BJ (cell line): Measurements from ENCODE around the gene MRPS26. TPM values are rescaled to one million over a fixed set of nuclear protein-coding genes. Genes with fewer than 3 reads are reported as not detected.

Experiments
- CTCF ChIA-PET: fragments of 350-600 bp; formaldehyde crosslinking; extraction: SDS; loops from one replicate; lab custom pipeline; 2021; ENCODE audit warnings: antibody characterized with exemption, inconsistent platforms; lab: Yijun Ruan, JAX
- POLR2A ChIA-PET: fragments of 300-600 bp; sonication (Branson Sonifier 250); formaldehyde crosslinking; extraction: SDS; loops from one replicate; lab custom pipeline; 2021; ENCODE audit warnings: antibody characterized with exemption; lab: Charles Lee
- DNase-seq: peaks from one replicate; pipeline ENCODE4 v3.0.0-alpha.2; 2011; ENCODE audit warnings: low read depth
- H3K27me3 ChIP-seq: 2 replicates; pipeline ENCODE4 v1.6.0; 2011; ENCODE audit warnings: low read length; ENCODE audit not compliant: control insufficient read depth, insufficient read depth
- H3K36me3 ChIP-seq: 2 replicates; pipeline ENCODE4 v1.5.1; 2011; ENCODE audit warnings: low read length; ENCODE audit not compliant: control insufficient read depth, insufficient read depth
- H3K4me3 ChIP-seq: 2 replicates; pipeline ENCODE4 v1.5.1; 2011; ENCODE audit warnings: low read depth, mild to moderate bottlenecking, control low read depth, low read length
- polyA plus RNA-seq: library from polyadenylated mRNA; depleted of rRNA; stranded (reverse); fragments of >200 nt; gene quantifications from 2 replicates; pipeline ENCODE4 v1.2.3, GENCODE V29; 2011
- TF ChIP-seq, protein P1 (sequence below): IDR thresholded peaks from 2 replicates; pipeline ENCODE4 v1.5.1; 2011; ENCODE audit warnings: low read depth, mild to moderate bottlenecking, control low read depth, inconsistent platforms, low read length, moderate library complexity; ENCODE audit not compliant: insufficient read depth

MRPS26 gene
- polyA plus RNA-seq, 1 experiment, result 37.2 TPM

- ChIA-PET CTCF (interaction anchor here (1.2 kb wide), 1 partner anchor 14 kb away, joined by 3 read pairs; no protein-coding TSS in a partner anchor), POLR2A (no interaction called here)
- Histone ChIP-seq H3K4me3 (no peak overlapping the region), H3K36me3 (no peaks in the 10 kb centered on the region), H3K27me3 (peaks cover 29% of the 10 kb centered on the region)
- DNase-seq, result no peak
- TF ChIP-seq, protein P1, sequence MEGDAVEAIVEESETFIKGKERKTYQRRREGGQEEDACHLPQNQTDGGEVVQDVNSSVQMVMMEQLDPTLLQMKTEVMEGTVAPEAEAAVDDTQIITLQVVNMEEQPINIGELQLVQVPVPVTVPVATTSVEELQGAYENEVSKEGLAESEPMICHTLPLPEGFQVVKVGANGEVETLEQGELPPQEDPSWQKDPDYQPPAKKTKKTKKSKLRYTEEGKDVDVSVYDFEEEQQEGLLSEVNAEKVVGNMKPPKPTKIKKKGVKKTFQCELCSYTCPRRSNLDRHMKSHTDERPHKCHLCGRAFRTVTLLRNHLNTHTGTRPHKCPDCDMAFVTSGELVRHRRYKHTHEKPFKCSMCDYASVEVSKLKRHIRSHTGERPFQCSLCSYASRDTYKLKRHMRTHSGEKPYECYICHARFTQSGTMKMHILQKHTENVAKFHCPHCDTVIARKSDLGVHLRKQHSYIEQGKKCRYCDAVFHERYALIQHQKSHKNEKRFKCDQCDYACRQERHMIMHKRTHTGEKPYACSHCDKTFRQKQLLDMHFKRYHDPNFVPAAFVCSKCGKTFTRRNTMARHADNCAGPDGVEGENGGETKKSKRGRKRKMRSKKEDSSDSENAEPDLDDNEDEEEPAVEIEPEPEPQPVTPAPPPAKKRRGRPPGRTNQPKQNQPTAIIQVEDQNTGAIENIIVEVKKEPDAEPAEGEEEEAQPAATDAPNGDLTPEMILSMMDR, result no peak
Observed at GRCh38 chr20:3082955-3083952, 37.4 kb downstream of the MRPS26 start.

- ChIA-PET CTCF (no interaction called here), POLR2A (no interaction called here)
- no peaks in the 10 kb centered on the region for H3K36me3 ChIP-seq
- H3K4me3 ChIP-seq, result no peak within 1 kb of the TSS
- peaks cover 26% of the 10 kb centered on the region for H3K27me3 ChIP-seq
- DNase-seq, result no peak
- TF ChIP-seq, protein P1, result no peak
Observed at GRCh38 chr20:3084283-3084985, 38.6 kb downstream of the MRPS26 start, which contains the start of gene AVP. AVP (minus strand) TSS chr20:3084724; CDS start chr20:3084674, 50 bp downstream.

DNA sequence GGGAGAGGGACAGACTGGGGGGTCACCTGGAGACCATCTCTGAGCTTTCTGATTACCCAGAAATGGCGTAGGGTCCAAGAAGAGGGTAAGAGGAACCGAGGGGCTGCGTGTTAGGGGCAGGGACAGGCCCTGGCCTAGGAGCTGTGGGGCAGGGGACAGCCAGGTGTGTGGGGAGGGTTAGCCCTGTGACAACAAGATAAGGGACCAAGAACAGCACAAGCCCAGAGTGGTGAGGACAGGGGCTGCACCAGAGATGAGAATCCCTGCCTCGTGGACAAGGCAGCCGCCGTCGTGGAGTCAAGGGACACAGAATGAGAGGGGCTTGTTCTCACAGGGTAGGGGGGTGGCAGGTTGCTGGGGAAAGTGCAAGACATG is 39.1 kb downstream of the MRPS26 start:
- DNase-seq, result no peak
- ChIA-PET POLR2A (no interaction called here), CTCF (no interaction called here)
- H3K4me3 ChIP-seq, result no peak overlapping the region
- no peaks in the 10 kb centered on the region for H3K36me3 ChIP-seq
- H3K27me3 ChIP-seq, result peaks cover 26% of the 10 kb centered on the region
- TF ChIP-seq, protein P1, result no peak

GRCh38 chr20:3085571-3086072 is 39.8 kb downstream of the MRPS26 start:
- H3K27me3 ChIP-seq, result peaks cover 25% of the 10 kb centered on the region
- DNase-seq, result no peak
- TF ChIP-seq, protein P1, result no peak
- no peaks in the 10 kb centered on the region for H3K36me3 ChIP-seq
- H3K4me3 ChIP-seq, result no peak overlapping the region
- ChIA-PET POLR2A (no interaction called here), CTCF (interaction anchor here (1.0 to 1.3 kb wide), 3 partner anchors 15 to 29 kb away, joined by 3 to 4 read pairs (median 3); no protein-coding TSS in a partner anchor)

DNA sequence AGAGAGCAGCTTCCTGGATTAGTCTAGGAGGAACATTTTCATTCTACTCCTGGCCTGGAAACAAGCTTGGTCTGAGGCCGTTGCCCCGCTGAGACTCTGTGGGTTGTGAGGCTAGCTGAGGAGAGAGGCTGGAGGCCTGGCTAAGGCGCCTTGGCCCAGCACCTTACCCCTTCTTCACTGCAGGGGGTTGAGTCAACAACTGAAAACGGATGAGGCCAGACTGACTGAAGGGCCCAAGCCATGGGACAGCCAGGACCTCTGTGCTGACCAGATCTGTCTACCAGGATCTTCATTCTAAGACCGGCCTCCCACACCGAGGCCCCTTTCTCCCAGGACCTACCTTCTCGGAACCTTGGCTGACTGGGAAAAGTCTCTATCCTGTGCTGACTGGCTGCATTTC is 42.2 kb downstream of the MRPS26 start:
- Histone ChIP-seq H3K36me3 (no peaks in the 10 kb centered on the region), H3K4me3 (no peak overlapping the region), H3K27me3 (peaks cover 10% of the 10 kb centered on the region)
- TF ChIP-seq, protein P1, result no peak
- no peak for DNase-seq
- POLR2A ChIA-PET, result no interaction called here
- CTCF ChIA-PET, result interaction anchor here (0.7 to 1.3 kb wide), 2 partner anchors 12 to 18 kb away, joined by 3 read pairs; no protein-coding TSS in a partner anchor
